Kidney capillary endothelial cell (primary cell): Measurements from ENCODE around the gene ATE1.
"Not testable (repeated sequence)": the region's sequence is repeated elsewhere in the genome, so short reads cannot be mapped to it uniquely, and the experiment has no call there.

Experiments used
- DNase-seq: peaks from one replicate; pipeline ENCODE4 v3.0.0-alpha.2; 2018; ENCODE audit warnings: low spot score

Gene ATE1

GRCh38 chr10:121929585-121930267 is 1.9 kb upstream of the ATE1 start:
- not testable (repeated sequence) for DNase-seq

DNA sequence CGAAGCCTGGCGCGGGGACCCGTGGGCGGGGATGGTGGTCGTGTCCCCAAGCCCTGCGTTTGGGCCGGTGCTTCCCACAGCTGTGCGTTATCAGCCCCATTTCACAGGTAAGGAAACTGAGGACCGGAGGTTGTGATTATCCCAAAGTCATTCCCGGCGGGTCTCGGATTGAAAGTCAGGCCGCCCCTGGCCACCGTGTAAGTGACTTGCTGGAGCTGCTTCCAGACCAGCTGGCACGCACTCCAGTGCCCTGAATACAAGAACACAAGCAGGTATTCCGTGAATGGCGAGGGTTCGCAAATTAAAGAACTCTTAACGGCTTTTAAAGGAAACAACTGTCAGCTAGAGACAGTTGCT is 675 bp upstream of the ATE1 start:
- DNase-seq = peak; percentile 16

GRCh38 chr10:121927318-121927840 is 452 bp downstream of the ATE1 start:
- peak; percentile 30 for DNase-seq

DNA sequence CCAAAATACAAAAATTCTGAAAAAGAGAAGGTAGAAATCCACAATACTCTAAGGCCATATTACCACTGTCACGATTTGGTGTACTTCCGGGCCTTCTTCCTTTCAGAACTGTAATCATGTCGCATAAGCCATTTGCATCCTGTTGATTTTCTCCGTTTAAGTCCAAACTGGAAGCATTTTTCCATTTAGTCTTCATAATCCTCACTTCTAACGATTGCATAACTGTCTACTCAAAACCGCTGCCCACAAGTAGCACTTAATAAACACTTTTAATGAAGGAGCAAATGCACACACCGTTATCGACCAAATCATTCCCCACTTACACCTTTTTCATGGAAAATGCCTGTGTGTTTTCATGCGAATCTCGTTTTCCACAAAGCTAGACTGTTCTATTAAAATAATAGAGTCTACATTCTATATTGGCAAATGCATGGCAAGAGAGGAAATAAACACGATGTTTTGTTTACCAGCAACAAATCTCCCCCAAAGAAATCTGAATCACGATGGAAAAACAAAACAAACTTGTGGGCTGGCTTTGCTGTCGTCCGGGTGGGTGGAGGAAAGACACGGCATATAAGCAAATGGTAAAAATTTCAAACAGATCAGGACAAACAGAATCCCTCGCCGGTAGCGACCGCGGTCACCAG is 1.0 kb downstream of the ATE1 start:
- peak; percentile 27 for DNase-seq

GRCh38 chr10:121926157-121926556 is 1.7 kb downstream of the ATE1 start:
- no peak for DNase-seq

- no peak for DNase-seq
Measured at GRCh38 chr10:121921238-121921931, 6.4 kb downstream of the ATE1 start.

DNA sequence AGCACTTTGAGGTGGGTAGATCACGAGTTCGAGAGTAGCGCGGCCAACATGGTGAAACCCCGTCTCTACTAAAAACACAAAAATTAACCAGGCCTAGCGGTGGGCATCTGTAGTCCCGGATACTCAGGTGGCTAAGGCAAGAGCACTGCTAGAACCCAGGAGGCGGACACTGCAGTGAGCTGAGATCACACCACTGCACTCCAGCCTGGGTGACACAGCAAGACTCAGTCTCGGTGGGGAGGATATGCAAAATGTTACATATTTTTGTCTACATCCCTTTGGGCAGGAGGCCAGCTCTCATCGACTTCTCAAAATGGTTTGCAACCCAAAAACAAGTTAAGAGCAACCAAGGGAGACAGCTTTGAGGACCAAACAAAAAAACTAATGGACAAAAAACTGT is 8.2 kb downstream of the ATE1 start:
- no peak for DNase-seq

- DNase-seq = not testable (repeated sequence)
Measured at GRCh38 chr10:121918800-121919199, 9.0 kb downstream of the ATE1 start.

GRCh38 chr10:121914661-121915060 is 13.2 kb downstream of the ATE1 start:
- DNase-seq = no peak

DNA sequence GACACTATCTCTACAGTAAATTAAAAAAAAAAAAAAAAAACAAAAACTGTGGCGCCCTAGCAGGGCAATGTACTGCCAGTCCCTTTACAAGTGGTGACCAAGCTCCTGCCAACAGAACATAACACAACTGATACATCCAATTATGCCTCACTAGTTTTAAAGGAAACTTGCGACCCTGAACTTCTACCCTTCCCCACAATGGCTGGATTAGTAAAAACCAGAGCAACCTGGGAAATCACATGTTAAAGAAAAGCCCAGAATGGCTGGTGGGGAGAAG is 16.5 kb downstream of the ATE1 start:
- no peak for DNase-seq

- DNase-seq = no peak
Measured at GRCh38 chr10:121910673-121911420, 17.0 kb downstream of the ATE1 start.

DNA sequence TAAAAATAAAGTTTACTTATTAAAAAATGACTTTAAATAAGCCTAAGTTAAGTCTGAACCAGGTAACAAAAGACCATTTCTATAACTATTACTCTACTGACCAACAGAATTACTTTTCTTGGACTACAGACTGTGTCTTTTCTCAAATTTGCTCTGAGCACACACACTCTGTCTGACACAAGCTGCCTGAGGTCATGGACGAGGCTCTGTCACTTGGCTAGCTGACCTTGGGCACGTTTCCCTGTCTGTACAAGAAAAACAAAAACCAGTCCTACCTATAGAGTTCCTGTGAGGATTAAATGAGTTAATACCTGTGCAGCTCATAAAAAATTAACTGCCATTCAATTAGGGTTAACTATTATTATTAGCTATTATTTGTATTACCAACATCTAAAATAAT is 22.9 kb downstream of the ATE1 start:
- DNase-seq = no peak

DNA sequence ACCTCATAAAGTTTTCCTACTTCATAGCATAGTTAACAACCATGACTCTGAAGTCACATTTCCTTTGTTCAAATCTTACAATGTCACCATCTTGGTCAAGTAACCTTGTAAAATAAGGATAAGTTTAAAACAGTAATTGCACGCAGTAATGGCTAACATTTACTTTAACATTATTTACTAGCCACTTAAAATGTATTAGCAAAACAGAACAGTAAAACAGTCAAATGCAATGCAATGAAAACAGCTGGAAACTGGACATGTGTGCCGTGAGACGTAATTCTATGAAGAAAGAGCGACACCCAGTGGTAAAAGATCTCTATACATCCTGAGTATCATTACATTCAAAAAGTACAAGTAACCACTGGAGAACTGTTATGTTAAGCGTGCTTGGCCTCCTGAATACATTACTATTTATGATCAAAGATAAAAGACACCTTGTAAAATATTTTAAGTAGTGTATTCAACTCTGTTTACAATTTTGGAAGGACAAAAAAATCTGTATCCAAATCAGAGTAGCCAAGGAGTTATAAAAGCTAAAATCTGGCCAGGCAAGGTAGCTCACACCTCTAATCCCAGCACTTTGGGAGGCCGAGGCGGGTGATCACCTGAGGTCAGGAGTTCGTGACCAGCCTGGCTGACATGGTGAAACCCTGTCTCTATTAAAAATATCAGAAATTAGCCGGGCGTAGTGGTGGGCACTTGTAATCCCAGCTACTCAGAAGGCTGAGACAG is 27.2 kb downstream of the ATE1 start:
- peak; percentile 73 for DNase-seq

DNA sequence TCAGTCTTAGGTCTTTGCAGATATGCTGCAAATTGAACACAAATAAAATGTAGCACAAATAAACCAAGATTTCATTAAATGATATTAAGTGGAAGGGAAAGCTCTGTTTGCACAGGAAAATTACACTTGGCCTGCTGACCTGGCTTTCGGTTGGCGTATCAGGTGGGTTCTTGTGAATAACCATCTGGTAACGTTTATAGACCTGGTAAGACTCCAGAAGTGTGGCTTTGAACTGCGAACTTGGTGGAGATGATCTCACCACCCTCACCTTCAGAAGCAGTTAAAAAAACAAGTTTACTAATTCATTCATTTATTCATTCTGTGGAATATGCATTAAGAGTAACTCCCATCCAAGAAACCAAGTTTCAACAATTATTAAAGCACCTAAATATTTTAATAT is 28.1 kb downstream of the ATE1 start:
- no peak for DNase-seq

DNA sequence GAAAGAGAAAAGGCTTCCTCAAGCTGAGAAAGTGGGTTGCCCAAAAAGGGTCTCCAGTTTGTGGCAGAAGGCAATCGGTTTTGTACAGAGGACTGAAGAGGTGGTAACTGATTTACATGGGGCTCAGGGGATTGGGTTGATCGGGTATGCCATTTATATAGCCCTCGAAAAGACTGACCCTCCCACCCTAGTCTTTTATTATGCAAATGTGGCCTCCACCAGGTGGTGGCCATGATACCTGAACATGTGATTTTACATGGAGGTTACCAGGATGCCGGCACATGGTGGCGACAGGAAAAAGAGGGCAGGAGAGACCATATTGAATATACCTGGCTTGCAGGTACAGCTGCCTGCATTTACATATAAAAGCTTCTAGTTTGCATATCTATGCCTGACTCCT is 36.7 kb downstream of the ATE1 start:
- no peak for DNase-seq

- no peak for DNase-seq
Measured at GRCh38 chr10:121889212-121889611, 38.6 kb downstream of the ATE1 start.

DNA sequence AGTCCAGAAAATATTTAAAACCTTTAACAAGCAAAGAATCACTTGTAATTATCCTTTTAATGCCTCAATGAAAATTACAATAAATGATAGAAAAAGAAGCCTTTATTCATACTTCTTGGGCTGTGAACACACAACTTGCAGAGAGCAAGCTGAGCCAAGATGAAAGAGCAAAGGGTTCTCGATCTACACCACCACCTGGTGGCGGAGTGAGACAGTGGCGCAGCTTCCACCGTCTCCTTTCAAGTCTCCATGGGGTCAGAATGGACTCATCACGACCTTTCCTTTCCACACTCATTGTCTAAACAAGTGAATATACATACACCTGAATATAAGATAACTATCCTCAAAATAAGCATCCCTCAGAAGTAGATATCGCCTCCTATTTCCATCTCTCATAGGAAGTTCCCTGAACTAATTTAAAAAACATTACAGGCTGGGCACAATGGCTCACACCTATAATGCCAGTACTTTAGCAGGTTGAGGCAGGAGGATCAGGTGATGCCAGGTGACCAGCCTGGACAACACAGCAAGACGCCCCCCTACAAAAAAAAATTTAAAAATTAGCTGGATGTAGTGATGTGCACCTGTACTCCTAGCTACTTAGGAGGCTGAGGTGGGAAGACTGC is 40.7 kb downstream of the ATE1 start:
- DNase-seq = peak; percentile 46

DNA sequence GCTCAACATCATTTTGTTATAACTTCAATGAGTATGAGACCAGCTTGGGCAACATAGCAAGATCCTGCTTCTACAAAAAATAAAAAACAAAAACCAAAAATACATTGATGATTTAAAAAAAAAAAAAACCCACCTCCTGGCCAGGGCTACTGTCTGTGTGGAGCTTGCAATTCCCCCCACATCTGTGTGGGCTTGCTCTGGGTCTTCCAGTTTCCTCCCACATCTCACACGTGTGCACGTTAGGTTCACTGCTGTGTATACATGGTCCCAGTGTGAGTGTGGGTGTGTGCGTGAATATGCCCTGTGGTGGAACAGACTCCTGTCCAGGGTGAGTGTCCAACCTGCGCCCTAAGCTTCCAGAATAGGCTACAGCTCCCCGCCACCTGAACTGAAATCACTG is 41.6 kb downstream of the ATE1 start:
- no peak for DNase-seq

GRCh38 chr10:121880895-121881294 is 46.9 kb downstream of the ATE1 start:
- DNase-seq = no peak

DNA sequence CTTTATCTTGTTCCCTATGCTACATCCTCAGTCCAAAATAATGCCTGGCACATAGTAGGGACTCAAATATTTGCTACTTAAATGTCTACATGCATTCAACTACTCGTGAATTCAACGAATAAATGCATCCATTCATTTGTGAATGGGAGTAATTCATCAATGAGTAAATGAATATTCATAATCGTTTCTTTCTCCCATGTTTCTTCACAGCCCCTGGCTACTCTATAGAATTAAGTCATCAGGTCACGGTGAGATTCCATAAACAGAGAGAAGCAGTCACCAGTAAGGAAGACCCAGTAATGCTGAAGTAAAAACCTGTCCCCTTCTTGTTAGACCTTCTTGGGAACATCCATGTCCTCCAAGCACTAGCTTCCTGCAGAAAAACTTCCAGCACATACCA is 48.4 kb downstream of the ATE1 start:
- DNase-seq = no peak

DNA sequence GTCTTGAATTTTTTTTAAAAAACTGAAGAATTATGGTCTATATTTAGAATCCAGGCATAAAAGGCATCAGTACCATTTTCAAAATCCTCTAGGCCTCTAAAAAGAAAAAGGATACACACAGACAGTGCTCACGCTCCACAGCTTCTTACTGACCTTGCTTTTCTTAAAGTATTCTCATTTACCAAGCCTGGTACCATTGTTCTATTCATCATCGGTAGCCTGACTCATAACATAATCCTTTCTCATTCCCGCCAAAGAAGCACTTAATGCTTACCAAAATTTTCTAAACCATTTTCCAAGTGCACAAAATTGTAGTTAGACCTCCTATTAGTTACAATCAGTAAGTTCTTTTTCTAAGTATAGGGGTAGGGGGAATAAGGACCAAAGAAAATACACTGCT is 54.6 kb downstream of the ATE1 start:
- DNase-seq = peak; percentile 6

- DNase-seq = no peak
Measured at GRCh38 chr10:121870413-121870812, 57.4 kb downstream of the ATE1 start.
